NT2/D1 (cell line): ENCODE measurements around the gene CCDC142.

Experiments
- SUZ12 ChIP-seq: IDR thresholded peaks from 2 replicates; pipeline ENCODE4 v1.6.1; 2011; ENCODE audit not compliant: insufficient read length, insufficient read depth; ENCODE audit errors: extremely low read depth
- YY1 ChIP-seq: IDR thresholded peaks from 2 replicates; pipeline ENCODE4 v1.6.1; 2011; ENCODE audit not compliant: insufficient read length, insufficient read depth
- ZNF274 ChIP-seq: IDR thresholded peaks from 2 replicates; pipeline ENCODE4 v1.6.1; 2011; ENCODE audit warnings: mild to moderate bottlenecking, low read depth, low read length

- TF ChIP-seq YY1 (no peak), ZNF274 (no peak), SUZ12 (no peak)
Observed at GRCh38 chr2:74462054-74462785, 20.6 kb downstream of the CCDC142 start.
